Hepatocyte (in vitro differentiated cells): ENCODE measurements around the gene ARHGEF12. TPM values are rescaled to one million over a fixed set of nuclear protein-coding genes. Genes with fewer than 3 reads are reported as not detected.

Source experiments
- DNase-seq: peaks from one replicate; pipeline ENCODE4 v3.0.0-alpha.2; 2016; ENCODE audit warnings: low spot score
- H2AFZ ChIP-seq: fragments of 200-600 bp; sonication (generic); 2 replicates; pipeline ENCODE4 v1.6.0; 2016; ENCODE audit warnings: antibody characterized with exemption, mild to moderate bottlenecking
- H3K27ac ChIP-seq: fragments of 200-600 bp; sonication (generic); 2 replicates; pipeline ENCODE4 v1.5.1; 2016; ENCODE audit warnings: mild to moderate bottlenecking
- H3K27me3 ChIP-seq: fragments of 200-600 bp; sonication (generic); 2 replicates; pipeline ENCODE4 v1.6.1; 2016
- H3K36me3 ChIP-seq: fragments of 200-600 bp; sonication (generic); replicated peaks from 2 replicates; pipeline ENCODE4 v1.5.1; 2016; ENCODE audit warnings: low read depth; ENCODE audit not compliant: insufficient read depth
- H3K4me1 ChIP-seq: fragments of 200-600 bp; sonication (generic); 2 replicates; pipeline ENCODE4 v1.5.1; 2016; ENCODE audit warnings: mild to moderate bottlenecking, moderate library complexity; ENCODE audit not compliant: insufficient read depth
- H3K4me2 ChIP-seq: fragments of 200-600 bp; sonication (generic); 2 replicates; pipeline ENCODE4 v1.6.0; 2016
- H3K4me3 ChIP-seq: fragments of 200-600 bp; sonication (generic); 2 replicates; pipeline ENCODE4 v1.5.1; 2016; ENCODE audit warnings: mild to moderate bottlenecking
- H3K79me2 ChIP-seq: fragments of 200-600 bp; sonication (generic); 2 replicates; pipeline ENCODE4 v1.6.0; 2017; ENCODE audit warnings: mild to moderate bottlenecking
- H3K9me2 ChIP-seq: fragments of 200-600 bp; sonication (generic); replicated peaks from 2 replicates; pipeline ENCODE4 v1.6.0; 2017; ENCODE audit warnings: mild to moderate bottlenecking; ENCODE audit not compliant: insufficient read depth
- H3K9me3 ChIP-seq: fragments of 200-600 bp; sonication (generic); 2 replicates; pipeline ENCODE4 v1.5.1; 2016; ENCODE audit warnings: low read depth, mild to moderate bottlenecking
- H4K20me1 ChIP-seq: fragments of 200-600 bp; sonication (generic); 2 replicates; pipeline ENCODE4 v1.6.0; 2016; ENCODE audit warnings: mild to moderate bottlenecking; ENCODE audit not compliant: insufficient read depth, poor library complexity, severe bottlenecking
- CTCF ChIP-seq: fragments of 200-600 bp; sonication (generic); IDR thresholded peaks from 2 replicates; pipeline ENCODE4 v1.5.1; 2016; ENCODE audit warnings: antibody characterized with exemption, mild to moderate bottlenecking; ENCODE audit not compliant: poor library complexity
- EZH2 ChIP-seq: fragments of 200-600 bp; sonication (generic); IDR thresholded peaks from 2 replicates; pipeline ENCODE4 v1.6.1; 2016; ENCODE audit warnings: antibody characterized with exemption, mild to moderate bottlenecking, borderline replicate concordance
- EZH2phosphoT487 ChIP-seq: fragments of 200-600 bp; sonication (generic); IDR thresholded peaks from one replicate; pipeline ENCODE4 v1.6.1; 2018; ENCODE audit warnings: antibody characterized with exemption, mild to moderate bottlenecking, low read depth, moderate library complexity; ENCODE audit not compliant: unreplicated experiment, severe bottlenecking
- whole genome bisulfite sequencing: methylation state at CpG from one replicate; pipeline ENCODE4 v1.1.6; 2016; ENCODE audit warnings: low lambda C conversion rate; ENCODE audit errors: missing lambda C conversion rate; 5-methylcytosine and 5-hydroxymethylcytosine counted together
- polyA plus RNA-seq: library from polyadenylated mRNA; unstranded; fragments of >200 nt; fragmentation: Nextera tagmentation; extraction: Ambion mirVana; gene quantifications from 2 replicates; pipeline ENCODE4 v1.2.1, GENCODE V29; 2016
- total RNA-seq: library from RNA; depleted of rRNA; stranded (reverse); fragments of >200 nt; gene quantifications from 2 replicates; pipeline ENCODE4 v1.2.3, GENCODE V29; 2014

ARHGEF12 gene
- total and polyA plus RNA-seq, 2 experiments from 2014 or later: 21.2 to 75.1 TPM

DNA sequence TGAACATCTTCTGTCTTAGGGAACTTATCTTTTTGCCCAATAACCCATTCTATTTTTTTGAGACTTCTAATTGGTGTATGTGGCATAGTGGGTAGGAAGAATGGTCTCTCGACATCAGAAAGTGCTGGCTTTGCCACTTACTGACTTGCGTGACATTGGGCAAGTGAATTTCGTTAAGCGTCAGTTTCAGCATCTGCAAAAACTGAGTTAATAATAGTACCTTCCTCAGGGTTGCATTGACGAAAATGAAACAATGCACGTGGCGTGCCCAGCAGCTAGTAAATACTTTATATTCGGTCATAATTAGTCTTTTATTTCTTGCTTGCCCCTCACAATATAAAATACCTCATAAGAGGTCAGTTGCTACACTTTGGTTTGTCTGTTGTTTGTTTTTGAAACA is 162.9 kb downstream of the ARHGEF12 start:
- no peaks in the 10 kb centered on the region for H3K9me2 ChIP-seq
- WGBS: 94% methylated on average over 8 of the region's 8 CpGs
- TF ChIP-seq CTCF (no peak), EZH2 (no peak), EZH2phosphoT487 (no peak)

GRCh38 chr11:120499859-120500258 is 163.6 kb downstream of the ARHGEF12 start:
- 87% methylated on average over 5 of the region's 5 CpGs for WGBS
- Histone ChIP-seq H3K9me3 (no peaks in the 10 kb centered on the region), H3K4me1 (no peaks in the 10 kb centered on the region), H3K27ac (no peak overlapping the region), H4K20me1 (no peaks in the 10 kb centered on the region), H3K4me2 (no peak overlapping the region), H3K79me2 (no peaks in the 10 kb centered on the region), H3K27me3 (no peaks in the 10 kb centered on the region), H2AFZ (no peak overlapping the region), H3K4me3 (no peak overlapping the region), H3K36me3 (no peaks in the 10 kb centered on the region), H3K9me2 (no peaks in the 10 kb centered on the region)
- TF ChIP-seq EZH2: no peak
- TF ChIP-seq CTCF: no peak
- TF ChIP-seq EZH2phosphoT487: no peak
- no peak for DNase-seq

More for the DNA sequence above, 162.9 kb downstream of the ARHGEF12 start:
- Histone ChIP-seq H3K79me2 (no peaks in the 10 kb centered on the region), H3K4me1 (no peaks in the 10 kb centered on the region), H3K27me3 (no peaks in the 10 kb centered on the region), H3K27ac (no peak overlapping the region), H3K36me3 (no peaks in the 10 kb centered on the region), H2AFZ (no peak overlapping the region), H3K4me3 (no peak overlapping the region), H3K4me2 (no peak overlapping the region), H3K9me3 (no peaks in the 10 kb centered on the region), H4K20me1 (no peaks in the 10 kb centered on the region)
- no peak for DNase-seq

DNA sequence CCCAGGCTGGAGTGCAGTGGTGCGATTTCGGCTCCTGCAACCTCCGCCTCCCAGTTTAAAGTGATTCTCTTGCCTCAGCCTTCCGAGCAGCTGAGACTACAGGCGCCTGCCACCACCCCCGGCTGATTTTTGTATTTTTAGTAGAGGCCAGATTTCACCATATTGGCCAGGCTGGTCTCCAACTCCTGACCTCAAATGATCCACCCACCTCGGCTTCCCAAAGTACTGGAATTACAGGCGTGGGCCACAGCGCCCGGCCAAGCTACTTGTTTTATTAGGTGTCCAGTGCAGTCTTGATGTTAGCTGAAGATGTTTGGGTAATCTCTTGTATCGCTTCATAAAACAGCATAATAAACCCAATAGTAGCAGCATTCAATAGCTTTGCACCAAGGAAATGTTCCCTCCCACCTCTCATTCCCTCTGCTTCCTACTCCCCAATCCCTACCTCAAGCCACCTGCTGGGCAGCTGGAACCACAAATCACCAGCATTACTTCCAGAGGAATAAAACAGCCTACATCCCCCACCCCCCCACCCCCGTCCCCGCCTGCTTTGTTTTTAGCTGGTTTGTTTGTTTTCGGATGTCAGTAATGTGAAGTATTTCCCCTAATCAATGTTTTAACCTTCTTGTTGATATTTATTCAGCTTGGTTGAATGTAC is 164.3 kb downstream of the ARHGEF12 start:
- Histone ChIP-seq H3K4me1 (no peaks in the 10 kb centered on the region), H2AFZ (no peak overlapping the region), H3K9me2 (no peaks in the 10 kb centered on the region), H3K27me3 (peaks cover 7% of the 10 kb centered on the region), H3K36me3 (no peaks in the 10 kb centered on the region), H3K4me3 (no peak overlapping the region), H4K20me1 (no peaks in the 10 kb centered on the region), H3K4me2 (no peak overlapping the region), H3K79me2 (no peaks in the 10 kb centered on the region), H3K27ac (no peak overlapping the region), H3K9me3 (no peaks in the 10 kb centered on the region)
- TF ChIP-seq CTCF (no peak), EZH2phosphoT487 (no peak), EZH2 (no peak)
- DNase-seq: no peak
- WGBS: 71% methylated on average over 13 of the region's 14 CpGs
